H1 (cell line): ENCODE measurements around the gene ATG9B. TPM values are rescaled to one million over a fixed set of nuclear protein-coding genes. Genes with fewer than 3 reads are reported as not detected.

ENCODE experiments used
- CTCF ChIA-PET: fragments of 300-600 bp; sonication (Branson Sonifier 250); formaldehyde crosslinking; loops from one replicate; lab custom pipeline; 2021; ENCODE audit not compliant: partially characterized antibody; lab: Charles Lee
- POLR2A ChIA-PET: fragments of 300-600 bp; sonication (Branson Sonifier 250); formaldehyde crosslinking; loops from one replicate; lab custom pipeline; 2021; ENCODE audit warnings: inconsistent platforms; ENCODE audit not compliant: partially characterized antibody; lab: Charles Lee
- DNase-seq, 2 experiments: peaks; one replicate each; pipeline versions ENCODE4 v3.0.0 to v3.0.0-alpha.2; 2010 to 2022; ENCODE audit warnings: low spot score in 2 of 2, low read depth in 1 of 2, mixed read lengths in 1 of 2
- FAIRE-seq: peaks from 2 replicates; lab custom pipeline; 2011; peaks lifted over from hg19 to GRCh38; lab: Jason Lieb, UNC
- H2AFZ ChIP-seq: 2 replicates; pipeline ENCODE4 v1.8.1; 2012; ENCODE audit warnings: low read length, inconsistent platforms
- H2AK5ac ChIP-seq: 2 replicates; pipeline ENCODE4 v1.6.1; 2013; ENCODE audit warnings: low read depth, low read length
- H2BK120ac ChIP-seq: replicated peaks from 2 replicates; pipeline ENCODE3; 2013; ENCODE audit warnings: low read depth, low read length, inconsistent platforms
- H2BK12ac ChIP-seq: 2 replicates; pipeline ENCODE4 v1.6.1; 2013; ENCODE audit warnings: low read depth, low read length
- H2BK15ac ChIP-seq: 2 replicates; pipeline ENCODE4 v1.6.1; 2013; ENCODE audit warnings: low read length
- H2BK20ac ChIP-seq: 2 replicates; pipeline ENCODE4 v1.6.1; 2013; ENCODE audit warnings: low read length
- H2BK5ac ChIP-seq: 2 replicates; pipeline ENCODE4 v1.6.1; 2013; ENCODE audit warnings: low read depth, low read length
- H3K14ac ChIP-seq: 2 replicates; pipeline ENCODE4 v1.6.1; 2013; ENCODE audit warnings: inconsistent platforms; ENCODE audit not compliant: insufficient read length
- H3K18ac ChIP-seq: 2 replicates; pipeline ENCODE4 v1.6.1; 2013; ENCODE audit warnings: low read length; ENCODE audit errors: extremely low read depth
- H3K23ac ChIP-seq: 2 replicates; pipeline ENCODE4 v1.6.1; 2013; ENCODE audit warnings: inconsistent platforms; ENCODE audit not compliant: insufficient read length
- H3K23me2 ChIP-seq: 2 replicates; pipeline ENCODE4 v1.6.1; 2013; ENCODE audit warnings: low read depth, low read length
- H3K27ac ChIP-seq: 2 replicates; pipeline ENCODE4 v1.6.1; 2011; ENCODE audit warnings: low read depth, low read length, inconsistent platforms
- H3K27me3 ChIP-seq, 4 experiments: replicated peaks in 1 of 4; 1 replicate in 1 of 4; 2 replicates in 3 of 4; pipeline versions ENCODE4 v1.6.1 to v1.8.1; 2011 to 2013; ENCODE audit warnings: low read length in 3 of 4, mild to moderate bottlenecking in 3 of 4, inconsistent platforms in 2 of 4, mixed read lengths in 2 of 4, moderate library complexity in 1 of 4; ENCODE audit not compliant: control insufficient read depth in 3 of 4, insufficient read depth in 3 of 4; ENCODE audit errors: extremely low read depth in 1 of 4
- H3K36me3 ChIP-seq, 4 experiments: 2 replicates each; pipeline versions ENCODE4 v1.6.1 to v1.8.1; 2011 to 2013; ENCODE audit warnings: mild to moderate bottlenecking in 4 of 4, low read length in 3 of 4, moderate library complexity in 2 of 4, control low read depth in 1 of 4, inconsistent platforms in 1 of 4; ENCODE audit not compliant: insufficient read depth in 4 of 4, control insufficient read depth in 2 of 4
- H3K4ac ChIP-seq: replicated peaks from 2 replicates; pipeline ENCODE3; 2013; ENCODE audit warnings: low read length, low read depth, mixed read lengths, inconsistent platforms; ENCODE audit not compliant: insufficient read length
- H3K4me1 ChIP-seq, 4 experiments: replicated peaks in 1 of 4; 1 replicate in 1 of 4; 2 replicates in 3 of 4; pipeline versions ENCODE4 v1.6.1 to v1.8.1; 2011 to 2013; ENCODE audit warnings: low read length in 3 of 4, inconsistent platforms in 2 of 4, mixed read lengths in 1 of 4; ENCODE audit not compliant: insufficient read depth in 4 of 4, control insufficient read depth in 3 of 4
- H3K4me2 ChIP-seq, 2 experiments: 2 replicates each; pipeline versions ENCODE4 v1.6.1 to v1.8.1; 2011 to 2013; ENCODE audit warnings: low read depth in 2 of 2, low read length in 2 of 2, control low read depth in 1 of 2, inconsistent platforms in 1 of 2, mild to moderate bottlenecking in 1 of 2; ENCODE audit not compliant: insufficient read depth in 1 of 2
- H3K4me3 ChIP-seq, 4 experiments: fragments of 200-600, 300-600 bp in 1 of 4; sonication (generic), shearing (Covaris generic), sonication (Bioruptor Twin) in 1 of 4; 2 replicates each; pipeline versions ENCODE4 v1.5.1 to v1.8.1; 2011 to 2016; ENCODE audit warnings: low read length in 4 of 4, low read depth in 3 of 4, control low read depth in 2 of 4, inconsistent platforms in 2 of 4, mild to moderate bottlenecking in 2 of 4, mixed read lengths in 1 of 4, moderate library complexity in 1 of 4; ENCODE audit not compliant: insufficient read depth in 2 of 4; ENCODE audit errors: extremely low read depth in 1 of 4
- H3K56ac ChIP-seq: replicated peaks from 2 replicates; pipeline ENCODE3; 2013; ENCODE audit warnings: low read depth, mild to moderate bottlenecking, mixed read lengths, low read length, inconsistent platforms; ENCODE audit not compliant: insufficient read length
- H3K79me1 ChIP-seq: 2 replicates; pipeline ENCODE4 v1.6.1; 2013; ENCODE audit warnings: low read depth, low read length, control low read depth
- H3K79me2 ChIP-seq, 2 experiments: 2 replicates each; pipeline versions ENCODE4 v1.6.1 to v1.8.1; 2012 to 2013; ENCODE audit warnings: low read length in 2 of 2, mild to moderate bottlenecking in 2 of 2, inconsistent platforms in 1 of 2; ENCODE audit not compliant: insufficient read depth in 2 of 2, control insufficient read depth in 1 of 2
- H3K9ac ChIP-seq, 4 experiments: replicated peaks in 1 of 4; 1 replicate in 1 of 4; 2 replicates in 3 of 4; pipeline versions ENCODE4 v1.6.1 to v1.8.1; 2011 to 2013; ENCODE audit warnings: low read depth in 3 of 4, low read length in 3 of 4, control low read depth in 2 of 4, mild to moderate bottlenecking in 2 of 4, moderate library complexity in 2 of 4, inconsistent platforms in 1 of 4; ENCODE audit errors: extremely low read depth in 1 of 4
- H3K9me3 ChIP-seq, 2 experiments: 2 replicates each; pipeline versions ENCODE4 v1.6.1 to v1.8.1; 2012 to 2013; ENCODE audit warnings: mild to moderate bottlenecking in 2 of 2, moderate library complexity in 2 of 2, control low read depth in 1 of 2, inconsistent platforms in 1 of 2, low read depth in 1 of 2, low read length in 1 of 2, mixed read lengths in 1 of 2; ENCODE audit not compliant: insufficient read depth in 2 of 2
- H4K20me1 ChIP-seq, 2 experiments: replicated peaks in 1 of 2; 2 replicates each; pipeline versions ENCODE3 to v1.8.1; 2011 to 2013; ENCODE audit warnings: inconsistent platforms in 2 of 2, low read length in 2 of 2, mild to moderate bottlenecking in 1 of 2; ENCODE audit not compliant: insufficient read depth in 2 of 2, control insufficient read depth in 1 of 2
- H4K5ac ChIP-seq: 2 replicates; pipeline ENCODE4 v1.6.1; 2013; ENCODE audit warnings: low read length, low read depth, mixed read lengths, inconsistent platforms; ENCODE audit not compliant: insufficient read length
- H4K8ac ChIP-seq: 2 replicates; pipeline ENCODE4 v1.8.0; 2013; ENCODE audit warnings: mild to moderate bottlenecking, moderate library complexity, low read length, inconsistent platforms; ENCODE audit not compliant: insufficient read depth; ENCODE audit errors: extremely low read depth
- H4K91ac ChIP-seq: replicated peaks from 2 replicates; pipeline ENCODE3; 2013; ENCODE audit warnings: low read length, mixed read lengths, inconsistent platforms; ENCODE audit not compliant: insufficient read length
- BACH1 ChIP-seq: IDR thresholded peaks from 2 replicates; pipeline ENCODE4 v1.6.1; 2012; ENCODE audit warnings: low read length, improper control_type of control experiment
- CHD1 ChIP-seq: IDR thresholded peaks from 2 replicates; pipeline ENCODE4 v1.6.1; 2012; ENCODE audit warnings: low read depth, low read length, improper control_type of control experiment
- MAFK ChIP-seq: IDR thresholded peaks from 2 replicates; pipeline ENCODE4 v1.6.1; 2012; ENCODE audit warnings: low read depth, mild to moderate bottlenecking, improper control_type of control experiment, low read length
- RAD21 ChIP-seq, 2 experiments: IDR thresholded peaks in 1 of 2; conservative IDR thresholded peaks in 1 of 2; 2 replicates each; pipeline ENCODE4 v1.6.1; 2011; ENCODE audit warnings: low read depth in 2 of 2, low read length in 2 of 2, improper control_type of control experiment in 1 of 2, inconsistent platforms in 1 of 2, mild to moderate bottlenecking in 1 of 2, moderate library complexity in 1 of 2
- RBBP5 ChIP-seq: IDR thresholded peaks from 2 replicates; pipeline ENCODE4 v1.7.1; 2012; ENCODE audit warnings: low read depth, mild to moderate bottlenecking, inconsistent platforms, low read length, moderate library complexity, borderline replicate concordance
- SIN3A ChIP-seq, 2 experiments: IDR thresholded peaks in 1 of 2; conservative IDR thresholded peaks in 1 of 2; 2 replicates each; pipeline ENCODE4 v1.6.1; 2011 to 2012; ENCODE audit warnings: low read length in 2 of 2, improper control_type of control experiment in 1 of 2, low read depth in 1 of 2, mild to moderate bottlenecking in 1 of 2
- TAF1 ChIP-seq: IDR thresholded peaks from 2 replicates; pipeline ENCODE4 v1.6.1; 2011; ENCODE audit warnings: mild to moderate bottlenecking, low read depth, low read length
- TEAD4 ChIP-seq: IDR thresholded peaks from 2 replicates; pipeline ENCODE4 v1.6.1; 2012; ENCODE audit warnings: low read depth, low read length, inconsistent platforms, mixed read lengths
- WGBS, 2 experiments: shearing (Covaris generic) in 1 of 2; methylation state at CpG; one replicate each; pipeline versions ENCODE4 v1.1.6 to v1.1.7; 2013 to 2015; ENCODE audit warnings: low lambda C conversion rate in 2 of 2, mixed read lengths in 2 of 2, inconsistent platforms in 1 of 2, low coverage in 1 of 2, missing lambda C conversion rate in 1 of 2; ENCODE audit not compliant: insufficient replicate concordance in 2 of 2, insufficient coverage in 1 of 2, insufficient read length in 1 of 2; ENCODE audit errors: extremely low coverage in 1 of 2, missing lambda C conversion rate in 1 of 2; 5-methylcytosine and 5-hydroxymethylcytosine counted together
- polyA plus RNA-seq, 7 experiments: library from polyadenylated mRNA; depleted of rRNA in 3 of 7; stranded (reverse) in 5 of 7; unstranded in 2 of 7; fragments of >200 nt in 5 of 7; fragments of 200-250 nt in 2 of 7; gene quantifications; 1 replicate in 5 of 7; 2 replicates in 1 of 7; 4 replicates in 1 of 7; pipeline versions ENCODE4 v1.2.1 to v1.2.3, GENCODE V29; 2011 to 2013; ENCODE audit warnings: missing spikeins in 2 of 7, mixed read lengths in 2 of 7
- total RNA-seq: library from RNA; stranded (reverse); fragmentation: NEBNext Ultra II Directional; extraction: Animal tissue kit (Norgen Biotek cat#: 25700); gene quantifications from 2 replicates; pipeline ENCODE4 v1.2.1, GENCODE V29; 2021

ATG9B gene
- total and polyA plus RNA-seq, 2 of the 8 experiments (the other 6 are each of a cell fraction or from before 2014, with no cell fraction given): 1.4 to 2.3 TPM

DNA sequence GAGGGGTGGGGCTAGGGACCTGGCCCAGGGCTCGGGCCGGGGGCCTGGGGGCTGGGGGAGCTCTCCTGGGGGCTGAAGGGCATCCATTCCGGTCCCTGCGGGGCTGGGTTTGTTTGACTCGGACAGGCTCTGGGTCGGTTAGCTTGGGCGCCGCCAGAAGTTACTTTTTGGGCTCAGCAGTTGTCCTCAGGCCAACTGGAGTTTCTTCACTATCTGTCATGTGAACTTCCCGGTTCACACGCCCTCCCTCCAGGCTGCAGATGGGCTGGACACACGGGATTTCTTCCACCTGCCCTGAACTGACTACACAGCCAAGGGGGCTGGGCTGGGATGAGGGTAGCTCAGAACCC is 38.9 kb upstream of the ATG9B start:
- Histone ChIP-seq H2BK15ac (no peak overlapping the region), H2BK120ac (no peak overlapping the region), H2BK20ac (no peak overlapping the region), H3K36me3 (peaks cover 3 to 34% (median 17%) of the 10 kb centered on the region in 4 experiments; a peak in 6 of 8 replicates), H3K18ac (no peak overlapping the region), H3K79me2 (peaks cover 0 to 8% of the 10 kb centered on the region in 2 experiments; a peak in 1 of 4 replicates), H3K4me1 (peaks cover 12 to 39% (median 34%) of the 10 kb centered on the region in 4 experiments), H3K56ac (no peak overlapping the region), H3K4ac (no peak overlapping the region), H2AK5ac (0 out of 2 replicates have a peak overlapping the region, but pooled peaks have one; percentile 53), H3K27me3 (peaks cover 0 to 2% (median 0%) of the 10 kb centered on the region in 4 experiments; a peak in 2 of 7 replicates), H4K8ac (no peak overlapping the region; the same call in 1 of the 2 replicates), H3K27ac (no peak overlapping the region), H4K20me1 (peaks cover 5 to 9% of the 10 kb centered on the region in 2 experiments), H2BK12ac (no peak overlapping the region), H3K9ac (0 out of 7 replicates have a peak overlapping the region, but pooled peaks of 1 of the 4 experiments have one; percentile 13), H3K4me3 (peak overlapping the region; percentile 34 to 91 (median 42)), H2BK5ac (no peak overlapping the region), H3K9me3 (no peaks in the 10 kb centered on the region), H3K14ac (no peak overlapping the region), H3K79me1 (peaks cover 6% of the 10 kb centered on the region; the same call in 1 of the 2 replicates), H3K4me2 (peak overlapping the region; percentile 86 to 88), H4K91ac (no peak overlapping the region), H2AFZ (no peak overlapping the region), H3K23me2 (peaks cover 24% of the 10 kb centered on the region), H3K23ac (no peak overlapping the region), H4K5ac (no peak overlapping the region)
- no peak for DNase-seq
- 14% methylated on average over 9 of the region's 11 CpGs; no CpG with 5 or more reads in 1 of the 2 experiments for WGBS, 2 experiments
- no peak for TF ChIP-seq MAFK
- TF ChIP-seq RBBP5: no peak
- TF ChIP-seq TAF1: no peak
- TF ChIP-seq CHD1: no peak
- TF ChIP-seq BACH1: no peak
- TF ChIP-seq TEAD4: no peak
- no peak for TF ChIP-seq SIN3A (conservative IDR thresholded peaks at IDR 0.05 in 1 of 2, IDR thresholded peaks at IDR 0.05 in 1 of 2; ENCODE audit: low read depth in 1 of 2, low read length in 2 of 2)
- TF ChIP-seq RAD21 (IDR thresholded peaks at IDR 0.05 in 1 of 2, conservative IDR thresholded peaks at IDR 0.05 in 1 of 2; ENCODE audit: low read depth in 2 of 2, low read length in 2 of 2): no peak
- no peak for FAIRE-seq
- CTCF ChIA-PET: interaction anchor here (0.9 to 9.7 kb wide), 19 partner anchors 9 to 181 kb away, joined by 3 to 88 read pairs (median 4); partner anchors contain the start of genes ABCB8 and AGAP3
- POLR2A ChIA-PET: interaction anchor here (1.1 to 7.9 kb wide), 13 partner anchors 8 to 189 kb away, joined by 3 to 77 read pairs (median 6); partner anchors contain the start of genes ABCB8, AGAP3 and FASTK
